ENCODE data around the gene SEM1. TPM values are rescaled to one million over a fixed set of nuclear protein-coding genes. Genes with fewer than 3 reads are reported as not detected.
"Not testable (repeated sequence)": the region's sequence is repeated elsewhere in the genome, so short reads cannot be mapped to it uniquely, and the experiment has no call there.

SEM1 gene
- total RNA-seq, 1 experiment from 2014 or later, result 73.3 TPM

DNA sequence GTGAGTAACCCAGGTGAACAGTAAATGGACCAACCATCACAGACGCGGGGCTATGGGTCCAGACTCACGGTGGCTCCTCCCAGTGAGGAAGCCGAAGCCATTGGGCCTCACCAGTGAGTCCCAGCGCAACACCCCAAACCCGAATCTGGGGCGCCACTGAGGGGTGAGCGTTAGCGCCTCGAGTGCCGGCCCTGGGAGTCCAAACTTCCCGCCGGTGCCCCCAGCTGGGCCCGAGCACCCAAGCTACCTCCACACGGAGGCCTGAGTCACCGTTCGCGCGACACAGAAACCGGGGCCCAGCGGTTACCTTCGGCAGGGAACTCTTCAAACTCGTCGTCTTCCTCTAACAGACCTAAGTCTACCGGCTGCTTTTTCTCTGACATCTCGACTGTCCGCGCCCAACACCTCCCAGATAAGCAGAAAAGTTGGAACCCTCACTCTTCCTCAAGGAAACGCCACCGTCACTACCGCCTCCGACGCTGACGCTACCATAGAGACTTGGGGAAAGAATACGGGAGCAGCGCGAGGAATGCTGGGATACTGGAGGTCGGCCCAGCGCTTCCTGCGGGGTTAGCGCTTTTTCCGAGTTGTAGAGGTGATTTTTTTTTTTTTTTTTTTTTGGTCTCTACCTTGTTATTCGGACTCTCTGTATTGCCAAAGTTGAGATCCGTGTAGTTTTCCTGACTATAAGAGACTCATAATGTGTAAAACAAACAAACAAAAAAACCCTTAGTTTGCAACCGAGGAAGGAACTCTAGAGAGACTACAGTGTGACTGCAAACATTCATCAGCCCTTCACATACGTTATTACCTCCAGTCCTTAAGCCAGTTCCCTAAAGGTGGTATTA, at the start of gene SEM1 (continued):
- TF ChIP-seq, protein P1, sequence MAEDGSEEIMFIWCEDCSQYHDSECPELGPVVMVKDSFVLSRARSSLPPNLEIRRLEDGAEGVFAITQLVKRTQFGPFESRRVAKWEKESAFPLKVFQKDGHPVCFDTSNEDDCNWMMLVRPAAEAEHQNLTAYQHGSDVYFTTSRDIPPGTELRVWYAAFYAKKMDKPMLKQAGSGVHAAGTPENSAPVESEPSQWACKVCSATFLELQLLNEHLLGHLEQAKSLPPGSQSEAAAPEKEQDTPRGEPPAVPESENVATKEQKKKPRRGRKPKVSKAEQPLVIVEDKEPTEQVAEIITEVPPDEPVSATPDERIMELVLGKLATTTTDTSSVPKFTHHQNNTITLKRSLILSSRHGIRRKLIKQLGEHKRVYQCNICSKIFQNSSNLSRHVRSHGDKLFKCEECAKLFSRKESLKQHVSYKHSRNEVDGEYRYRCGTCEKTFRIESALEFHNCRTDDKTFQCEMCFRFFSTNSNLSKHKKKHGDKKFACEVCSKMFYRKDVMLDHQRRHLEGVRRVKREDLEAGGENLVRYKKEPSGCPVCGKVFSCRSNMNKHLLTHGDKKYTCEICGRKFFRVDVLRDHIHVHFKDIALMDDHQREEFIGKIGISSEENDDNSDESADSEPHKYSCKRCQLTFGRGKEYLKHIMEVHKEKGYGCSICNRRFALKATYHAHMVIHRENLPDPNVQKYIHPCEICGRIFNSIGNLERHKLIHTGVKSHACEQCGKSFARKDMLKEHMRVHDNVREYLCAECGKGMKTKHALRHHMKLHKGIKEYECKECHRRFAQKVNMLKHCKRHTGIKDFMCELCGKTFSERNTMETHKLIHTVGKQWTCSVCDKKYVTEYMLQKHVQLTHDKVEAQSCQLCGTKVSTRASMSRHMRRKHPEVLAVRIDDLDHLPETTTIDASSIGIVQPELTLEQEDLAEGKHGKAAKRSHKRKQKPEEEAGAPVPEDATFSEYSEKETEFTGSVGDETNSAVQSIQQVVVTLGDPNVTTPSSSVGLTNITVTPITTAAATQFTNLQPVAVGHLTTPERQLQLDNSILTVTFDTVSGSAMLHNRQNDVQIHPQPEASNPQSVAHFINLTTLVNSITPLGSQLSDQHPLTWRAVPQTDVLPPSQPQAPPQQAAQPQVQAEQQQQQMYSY (CRISPR knock-in tag; IDR thresholded peaks at IDR 0.05), result no peak
- peak; percentile 21; the same call in 1 of the 2 replicates for TF ChIP-seq FOXP1 (CRISPR knock-in tag; IDR thresholded peaks at IDR 0.05; ENCODE audit: borderline replicate concordance)
- TF ChIP-seq ZNF232 (CRISPR knock-in tag; IDR thresholded peaks at IDR 0.05), result 0 out of 2 replicates have a peak, but pooled peaks have one; percentile 31
- TF ChIP-seq NFE2L1 (CRISPR knock-in tag; IDR thresholded peaks at IDR 0.05), result no peak

DNA sequence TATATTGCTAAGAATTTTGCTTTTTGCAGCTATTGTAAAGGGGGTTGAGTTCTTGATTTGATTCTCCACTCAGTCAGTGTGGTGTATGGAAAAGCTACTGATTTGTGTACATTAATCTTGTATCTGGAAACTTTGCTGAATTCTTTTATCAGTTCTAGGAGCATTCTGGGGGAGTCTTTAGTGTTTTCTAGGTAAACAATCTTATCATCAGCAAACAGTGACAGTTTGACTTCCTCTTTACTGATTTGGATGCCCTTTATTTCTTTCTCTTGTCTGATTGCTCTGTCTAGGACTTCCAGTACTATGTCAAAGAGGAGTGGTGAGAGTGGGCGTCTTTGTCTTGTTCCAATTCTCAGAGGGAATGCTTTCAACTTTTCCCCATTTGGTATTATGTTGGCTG, 48.2 kb upstream of the SEM1 start:
- H3K4me3 Mint-ChIP-seq; CTCF ChIA-PET; H3K9me3 Mint-ChIP-seq; H3K36me3 Mint-ChIP-seq; H3K4me1 Mint-ChIP-seq; ATAC-seq; DNase-seq (ENCODE audit: low spot score); POLR2A ChIA-PET; H3K27ac Mint-ChIP-seq; H3K27me3 Mint-ChIP-seq (ENCODE audit: low read depth): not testable (repeated sequence)

GRCh38 chr7:96747418-96747940, 37.8 kb upstream of the SEM1 start:
- ChIA-PET CTCF (no interaction called here), POLR2A (no interaction called here)
- H3K4me1 Mint-ChIP-seq, result no peaks in the 10 kb centered on the region
- ATAC-seq, result no peak
- no peak for DNase-seq (ENCODE audit: low spot score)
- no peak overlapping the region for H3K27ac Mint-ChIP-seq
- H3K27me3 Mint-ChIP-seq (ENCODE audit: low read depth), result peaks cover 2% of the 10 kb centered on the region; the same call in 1 of the 2 replicates
- peaks cover 9% of the 10 kb centered on the region; the same call in 1 of the 2 replicates for H3K36me3 Mint-ChIP-seq
- peaks cover 14% of the 10 kb centered on the region for H3K9me3 Mint-ChIP-seq
- TF ChIP-seq TP53 (CRISPR knock-in tag; IDR thresholded peaks at IDR 0.05), result no peak
- TF ChIP-seq SP1 (CRISPR knock-in tag; conservative IDR thresholded peaks at IDR 0.05), result no peak
- TF ChIP-seq CTCF (IDR thresholded peaks at IDR 0.05), result no peak
- TF ChIP-seq ZBTB21 (CRISPR knock-in tag; IDR thresholded peaks at IDR 0.05; ENCODE audit: borderline replicate concordance), result no peak
- no peak for TF ChIP-seq FOXP4 (CRISPR knock-in tag; IDR thresholded peaks at IDR 0.05)
- TF ChIP-seq, protein P2, sequence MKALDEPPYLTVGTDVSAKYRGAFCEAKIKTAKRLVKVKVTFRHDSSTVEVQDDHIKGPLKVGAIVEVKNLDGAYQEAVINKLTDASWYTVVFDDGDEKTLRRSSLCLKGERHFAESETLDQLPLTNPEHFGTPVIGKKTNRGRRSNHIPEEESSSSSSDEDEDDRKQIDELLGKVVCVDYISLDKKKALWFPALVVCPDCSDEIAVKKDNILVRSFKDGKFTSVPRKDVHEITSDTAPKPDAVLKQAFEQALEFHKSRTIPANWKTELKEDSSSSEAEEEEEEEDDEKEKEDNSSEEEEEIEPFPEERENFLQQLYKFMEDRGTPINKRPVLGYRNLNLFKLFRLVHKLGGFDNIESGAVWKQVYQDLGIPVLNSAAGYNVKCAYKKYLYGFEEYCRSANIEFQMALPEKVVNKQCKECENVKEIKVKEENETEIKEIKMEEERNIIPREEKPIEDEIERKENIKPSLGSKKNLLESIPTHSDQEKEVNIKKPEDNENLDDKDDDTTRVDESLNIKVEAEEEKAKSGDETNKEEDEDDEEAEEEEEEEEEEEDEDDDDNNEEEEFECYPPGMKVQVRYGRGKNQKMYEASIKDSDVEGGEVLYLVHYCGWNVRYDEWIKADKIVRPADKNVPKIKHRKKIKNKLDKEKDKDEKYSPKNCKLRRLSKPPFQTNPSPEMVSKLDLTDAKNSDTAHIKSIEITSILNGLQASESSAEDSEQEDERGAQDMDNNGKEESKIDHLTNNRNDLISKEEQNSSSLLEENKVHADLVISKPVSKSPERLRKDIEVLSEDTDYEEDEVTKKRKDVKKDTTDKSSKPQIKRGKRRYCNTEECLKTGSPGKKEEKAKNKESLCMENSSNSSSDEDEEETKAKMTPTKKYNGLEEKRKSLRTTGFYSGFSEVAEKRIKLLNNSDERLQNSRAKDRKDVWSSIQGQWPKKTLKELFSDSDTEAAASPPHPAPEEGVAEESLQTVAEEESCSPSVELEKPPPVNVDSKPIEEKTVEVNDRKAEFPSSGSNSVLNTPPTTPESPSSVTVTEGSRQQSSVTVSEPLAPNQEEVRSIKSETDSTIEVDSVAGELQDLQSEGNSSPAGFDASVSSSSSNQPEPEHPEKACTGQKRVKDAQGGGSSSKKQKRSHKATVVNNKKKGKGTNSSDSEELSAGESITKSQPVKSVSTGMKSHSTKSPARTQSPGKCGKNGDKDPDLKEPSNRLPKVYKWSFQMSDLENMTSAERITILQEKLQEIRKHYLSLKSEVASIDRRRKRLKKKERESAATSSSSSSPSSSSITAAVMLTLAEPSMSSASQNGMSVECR (CRISPR knock-in tag; IDR thresholded peaks at IDR 0.05; ENCODE audit: borderline replicate concordance), result no peak
- no peak overlapping the region for H3K4me3 Mint-ChIP-seq

All from WTC11 (cell line).